GM19035 (cell line): Measurements from ENCODE around the gene NPIPA7.
"Not testable (repeated sequence)": the region's sequence is repeated elsewhere in the genome, so short reads cannot be mapped to it uniquely, and the experiment has no call there.

Experiments
- ATAC-seq: cut with Tn5 transposase; IDR thresholded peaks from one replicate; pipeline ENCODE4 v1.9.1; 2021; ENCODE audit not compliant: unreplicated experiment

NPIPA7 gene

GRCh38 chr16:16417914-16418544, 39.1 kb downstream of the NPIPA7 start:
- not testable (repeated sequence) for ATAC-seq

GRCh38 chr16:16420515-16420914, 41.6 kb downstream of the NPIPA7 start:
- ATAC-seq, result not testable (repeated sequence)

GRCh38 chr16:16425146-16425545, 46.2 kb downstream of the NPIPA7 start:
- not testable (repeated sequence) for ATAC-seq

- ATAC-seq, result not testable (repeated sequence)
Observed at GRCh38 chr16:16431135-16431534, 52.2 kb downstream of the NPIPA7 start.

- not testable (repeated sequence) for ATAC-seq
Observed at GRCh38 chr16:16434711-16435110, 55.8 kb downstream of the NPIPA7 start.

- not testable (repeated sequence) for ATAC-seq
Observed at GRCh38 chr16:16441401-16441800, 62.5 kb downstream of the NPIPA7 start.
